Endothelial cell of umbilical vein (primary cell): ENCODE measurements around the gene COL1A2. TPM values are rescaled to one million over a fixed set of nuclear protein-coding genes. Genes with fewer than 3 reads are reported as not detected.

Source experiments
- BruUV-seq: library from RNA; stranded (reverse); fragments of 400-500 nt; replicated peaks from 2 replicates; lab custom pipeline; 2021; lab: Mats Ljungman, UMichigan
- CTCF ChIA-PET: fragments of 300-600, 350-600 bp; sonication (Branson Sonifier 250); formaldehyde crosslinking; loops from one replicate; lab custom pipeline; 2021; ENCODE audit warnings: antibody characterized with exemption, inconsistent platforms; lab: Charles Lee
- POLR2A ChIA-PET: fragments of 300-600, 350-600 bp; sonication (Branson Sonifier 250); formaldehyde crosslinking; loops from one replicate; lab custom pipeline; 2021; ENCODE audit warnings: antibody characterized with exemption, inconsistent platforms; lab: Charles Lee
- DNase-seq: peaks from one replicate; pipeline ENCODE4 v3.0.0-alpha.2; 2011; ENCODE audit warnings: low read depth, low spot score
- FAIRE-seq: peaks from 2 replicates; lab custom pipeline; 2011; peaks lifted over from hg19 to GRCh38; lab: Jason Lieb, UNC
- H2AFZ ChIP-seq: 2 replicates; pipeline ENCODE4 v1.6.0; 2012; ENCODE audit warnings: low read depth, low read length, control low read depth, inconsistent platforms
- H3K27ac ChIP-seq: 2 replicates; pipeline ENCODE4 v1.5.1; 2011; ENCODE audit warnings: low read depth, mild to moderate bottlenecking, control low read depth, low read length, moderate library complexity; ENCODE audit not compliant: insufficient read depth
- H3K27me3 ChIP-seq, 2 experiments: 2 replicates each; pipeline versions ENCODE4 v1.6.0 to v1.6.1; 2011; ENCODE audit warnings: low read length in 2 of 2, mixed read lengths in 1 of 2; ENCODE audit not compliant: control insufficient read depth in 2 of 2, insufficient read depth in 2 of 2
- H3K36me3 ChIP-seq, 2 experiments: 2 replicates in 1 of 2; 3 replicates in 1 of 2; pipeline ENCODE4 v1.5.1; 2011; ENCODE audit warnings: low read length in 2 of 2, mild to moderate bottlenecking in 1 of 2, moderate library complexity in 1 of 2; ENCODE audit not compliant: control insufficient read depth in 2 of 2, insufficient read depth in 2 of 2; ENCODE audit errors: extremely low read depth in 1 of 2
- H3K4me1 ChIP-seq: 3 replicates; pipeline ENCODE4 v1.5.1; 2011; ENCODE audit warnings: mild to moderate bottlenecking, low read length; ENCODE audit not compliant: control insufficient read depth, insufficient read depth; ENCODE audit errors: extremely low read depth
- H3K4me2 ChIP-seq: 2 replicates; pipeline ENCODE4 v1.6.1; 2011; ENCODE audit warnings: low read length, control low read depth, mixed read lengths; ENCODE audit not compliant: insufficient read depth
- H3K4me3 ChIP-seq, 3 experiments: fragments of 200-600 bp in 1 of 3; sonication (generic), shearing (Covaris generic) in 1 of 3; replicated peaks in 1 of 3; 2 replicates each; pipeline ENCODE4 v1.5.1; 2011 to 2016; ENCODE audit warnings: control low read depth in 3 of 3, low read length in 3 of 3, mild to moderate bottlenecking in 2 of 3, inconsistent platforms in 1 of 3, low read depth in 1 of 3, moderate library complexity in 1 of 3; ENCODE audit not compliant: insufficient read depth in 1 of 3
- H3K79me2 ChIP-seq: 2 replicates; pipeline ENCODE4 v1.6.0; 2012; ENCODE audit warnings: low read length, inconsistent platforms; ENCODE audit not compliant: control insufficient read depth, insufficient read depth
- H3K9ac ChIP-seq: replicated peaks from 2 replicates; pipeline ENCODE3; 2011; ENCODE audit warnings: low read length, control low read depth; ENCODE audit not compliant: insufficient read depth; ENCODE audit errors: extremely low read depth
- H3K9me1 ChIP-seq: replicated peaks from 3 replicates; pipeline ENCODE4 v1.6.0; 2011; ENCODE audit warnings: mild to moderate bottlenecking, low read length; ENCODE audit not compliant: control insufficient read depth, insufficient read depth; ENCODE audit errors: extremely low read depth
- H3K9me3 ChIP-seq: replicated peaks from 2 replicates; pipeline ENCODE4 v1.5.1; 2012; ENCODE audit warnings: low read length, inconsistent platforms; ENCODE audit not compliant: control insufficient read depth, insufficient read depth
- H4K20me1 ChIP-seq: replicated peaks from 2 replicates; pipeline ENCODE3; 2011; ENCODE audit warnings: mild to moderate bottlenecking, low read length; ENCODE audit not compliant: control insufficient read depth, insufficient read depth; ENCODE audit errors: extremely low read depth
- CTCF ChIP-seq, 2 donors: IDR thresholded peaks; 1 replicate in 1 of 2; 2 replicates in 1 of 2; pipeline ENCODE4 v1.5.1; 2011; ENCODE audit warnings: low read length in 2 of 2, mild to moderate bottlenecking in 2 of 2, moderate library complexity in 2 of 2, control low read depth in 1 of 2, inconsistent platforms in 1 of 2, low read depth in 1 of 2; ENCODE audit not compliant: insufficient read depth in 1 of 2; ENCODE audit errors: extremely low read depth in 1 of 2
- EZH2 ChIP-seq: IDR thresholded peaks from 2 replicates; pipeline ENCODE4 v1.6.1; 2012; ENCODE audit warnings: borderline replicate concordance, low read depth, mild to moderate bottlenecking, moderate library complexity, low read length, inconsistent platforms; ENCODE audit not compliant: severe bottlenecking
- FOS ChIP-seq: IDR thresholded peaks from 2 replicates; pipeline ENCODE4 v1.6.1; 2011; ENCODE audit warnings: mild to moderate bottlenecking, low read length, moderate library complexity, borderline replicate concordance; ENCODE audit not compliant: insufficient read depth
- GATA2 ChIP-seq: IDR thresholded peaks from 2 replicates; pipeline ENCODE4 v1.7.0; 2011; ENCODE audit warnings: low read depth, mild to moderate bottlenecking, moderate library complexity, mixed read lengths, low read length; ENCODE audit not compliant: insufficient read length, insufficient read depth
- JUN ChIP-seq: IDR thresholded peaks from 2 replicates; pipeline ENCODE4 v1.6.1; 2011; ENCODE audit warnings: borderline replicate concordance, low read depth; ENCODE audit not compliant: insufficient read length, insufficient read depth
- MYC ChIP-seq: IDR thresholded peaks from one replicate; pipeline ENCODE4 v1.6.1; 2011; ENCODE audit warnings: mild to moderate bottlenecking, low read depth, low read length
- POLR2A ChIP-seq: IDR thresholded peaks from 2 replicates; pipeline ENCODE4 v1.6.1; 2012; ENCODE audit warnings: low read depth, mild to moderate bottlenecking, control low read depth, low read length
- POLR2AphosphoS5 ChIP-seq: IDR thresholded peaks from 2 replicates; pipeline ENCODE4 v1.6.1; 2012; ENCODE audit warnings: low read depth, mild to moderate bottlenecking, control low read depth, low read length, moderate library complexity; ENCODE audit not compliant: insufficient read depth
- dilution Hi-C: fragments of 300-500 bp; cut with MboI; formaldehyde crosslinking; loops from one replicate; pipeline ENCODE4 v1.15.0; 2019; ENCODE audit warnings: low sequenced_read_pairs; ENCODE audit not compliant: extremely low pct_ligation_motif_present
- intact Hi-C: fragments of 100-400 bp; cut with micrococcal nuclease; formaldehyde crosslinking; loops from one replicate; pipeline ENCODE4 v1.10.0; 2022
- polyA plus RNA-seq, 4 experiments: library from polyadenylated mRNA; depleted of rRNA in 3 of 4; stranded (reverse) in 3 of 4; unstranded in 1 of 4; fragments of >200 nt; gene quantifications; 2 replicates each; pipeline versions ENCODE4 v1.2.1 to v1.2.3, GENCODE V29; 2011 to 2012; ENCODE audit warnings: missing spikeins in 1 of 4
- total RNA-seq: library from RNA; stranded (reverse); gene quantifications from 2 replicates; pipeline ENCODE4 v1.2.3, GENCODE V29; 2021
- TF ChIP-seq, protein P1 (sequence below): IDR thresholded peaks from 2 replicates; pipeline ENCODE4 v1.6.1; 2011; ENCODE audit not compliant: insufficient read depth, insufficient read length

Gene COL1A2
- total and polyA plus RNA-seq, 2 donors (not counting 3 experiments of a cell fraction or from before 2014, with no cell fraction given) = 28.9 to 40.8 TPM

DNA sequence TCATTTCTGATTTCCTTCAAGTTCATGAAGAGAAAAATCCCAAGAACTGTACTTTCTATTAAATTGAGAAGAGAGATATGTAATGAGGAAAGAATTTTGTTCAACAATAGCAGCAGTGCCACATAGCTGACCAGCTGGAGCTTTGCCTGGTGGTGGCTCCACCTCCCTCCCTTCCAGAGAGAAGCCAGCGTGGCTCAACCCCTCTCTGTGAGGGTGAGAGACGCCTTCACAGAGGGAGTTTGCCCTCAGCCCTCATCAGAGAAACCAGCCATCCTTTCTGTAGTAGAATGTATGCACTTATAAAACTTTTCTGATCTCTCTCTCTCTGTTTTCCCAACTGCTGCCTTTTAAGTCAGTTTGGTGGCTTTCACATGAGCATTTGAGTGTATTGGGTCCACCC lies 20.5 kb upstream of the COL1A2 start:
- Histone ChIP-seq H3K9ac (peak overlapping the region; percentile 34), H3K79me2 (no peaks in the 10 kb centered on the region), H2AFZ (peak overlapping the region; percentile 83), H3K9me1 (no peaks in the 10 kb centered on the region), H3K4me3 (no peak overlapping the region), H3K4me2 (peak overlapping the region; percentile 0), H3K4me1 (peaks cover 21% of the 10 kb centered on the region), H3K27ac (peak overlapping the region; percentile 85), H3K27me3 (no peaks in the 10 kb centered on the region), H3K9me3 (no peaks in the 10 kb centered on the region), H4K20me1 (no peaks in the 10 kb centered on the region), H3K36me3 (no peaks in the 10 kb centered on the region)
- no peak for TF ChIP-seq GATA2
- TF ChIP-seq, protein P1, sequence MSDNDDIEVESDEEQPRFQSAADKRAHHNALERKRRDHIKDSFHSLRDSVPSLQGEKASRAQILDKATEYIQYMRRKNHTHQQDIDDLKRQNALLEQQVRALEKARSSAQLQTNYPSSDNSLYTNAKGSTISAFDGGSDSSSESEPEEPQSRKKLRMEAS = no peak
- TF ChIP-seq POLR2A = no peak
- TF ChIP-seq EZH2 = no peak
- no peak for TF ChIP-seq JUN
- no peak for TF ChIP-seq FOS
- no peak for TF ChIP-seq CTCF (IDR thresholded peaks at IDR 0.05; ENCODE audit: extremely low read depth in 1 of 2, insufficient read depth in 1 of 2, low read depth in 1 of 2, low read length in 2 of 2)
- TF ChIP-seq MYC = no peak
- TF ChIP-seq POLR2AphosphoS5 = no peak
- ChIA-PET CTCF (interaction anchor here (0.7 to 4.2 kb wide), 10 partner anchors 9 to 226 kb away, joined by 3 to 54 read pairs (median 4); partner anchors contain the start of gene COL1A2), POLR2A (no interaction called here)
- dilution Hi-C loops (no loop called here), intact Hi-C loops (loop anchor here (1.0 to 5.0 kb wide), 3 partner anchors 21 to 452 kb away; partner anchors contain the start of gene GNG11)
- DNase-seq (peak; percentile 92), FAIRE-seq (peak; percentile 91)
- no TSS peak for BruUV-seq
